Activated T-cell treated with anti-CD3 and anti-CD28 coated beads, Interleukin-2, amount 50 U/mL, for 48 hours (primary cell): Measurements from ENCODE around the gene SOX18.
"Not testable (repeated sequence)": the region's sequence is repeated elsewhere in the genome, so short reads cannot be mapped to it uniquely, and the experiment has no call there.

Experiments
- DNase-seq, 2 experiments: peaks; one replicate each; pipeline ENCODE4 v3.0.0-alpha.2; 2020

Gene SOX18

DNA sequence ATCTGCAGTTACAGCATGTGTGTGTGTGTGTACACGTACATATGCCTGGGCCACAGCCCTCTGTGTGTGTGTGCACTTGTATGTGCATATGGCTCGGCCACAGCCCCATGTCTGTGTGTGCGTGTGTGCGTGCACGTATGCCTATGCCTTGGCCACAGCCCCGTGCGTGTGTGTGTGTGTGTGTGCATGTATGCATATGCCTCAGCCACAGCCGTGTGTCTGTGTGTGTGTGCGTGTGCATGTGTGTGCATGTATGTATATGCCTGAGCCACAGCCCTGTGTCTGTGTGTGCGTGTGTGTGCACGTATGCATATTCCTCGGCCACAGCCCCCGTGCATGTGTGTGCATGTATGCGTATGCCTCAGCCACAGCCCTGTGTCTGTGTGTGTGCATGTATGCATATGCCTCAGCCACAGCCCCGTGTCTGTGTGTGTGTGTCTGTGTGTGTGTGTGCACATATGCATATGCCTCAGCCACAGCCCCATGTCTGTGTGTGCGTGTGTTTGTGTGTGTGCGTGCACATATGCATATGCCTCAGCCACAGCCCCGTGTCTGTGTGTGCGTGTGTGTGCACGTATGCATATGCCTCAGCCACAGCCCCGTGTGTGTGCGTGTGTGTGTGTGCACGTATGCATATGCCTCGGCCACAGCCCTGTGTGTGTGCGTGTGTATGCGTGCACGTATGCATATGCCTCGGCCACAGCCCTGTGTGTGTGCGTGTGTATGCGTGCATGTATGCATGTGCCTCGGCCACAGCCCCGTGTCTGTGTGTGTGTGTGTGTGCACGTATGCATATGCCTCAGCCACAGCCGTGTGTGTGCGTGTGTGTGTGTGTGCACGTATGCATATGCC, 28.1 kb downstream of the SOX18 start:
- DNase-seq, result no peak

DNA sequence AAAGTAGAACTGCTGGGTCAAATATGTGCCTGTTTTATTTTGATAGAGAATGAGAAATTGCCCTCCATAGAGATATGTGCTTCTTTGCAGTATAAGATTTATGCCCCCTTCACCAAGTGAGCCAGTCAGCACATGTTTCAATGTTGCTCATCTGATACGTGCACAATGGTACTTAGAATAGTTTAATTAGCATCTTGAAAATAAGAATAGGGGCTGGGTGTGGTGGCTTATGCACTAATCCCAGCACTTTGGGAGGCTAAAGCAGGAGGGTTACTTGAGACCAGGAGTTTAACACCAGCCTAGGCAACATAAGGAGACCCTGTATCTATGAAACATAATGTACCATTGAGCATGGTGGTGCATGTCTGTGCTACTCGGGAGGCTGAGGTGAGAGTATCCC, 33.8 kb downstream of the SOX18 start:
- DNase-seq, result no peak

GRCh38 chr20:64012385-64013154, 36.9 kb downstream of the SOX18 start:
- DNase-seq, result not testable (repeated sequence)

DNA sequence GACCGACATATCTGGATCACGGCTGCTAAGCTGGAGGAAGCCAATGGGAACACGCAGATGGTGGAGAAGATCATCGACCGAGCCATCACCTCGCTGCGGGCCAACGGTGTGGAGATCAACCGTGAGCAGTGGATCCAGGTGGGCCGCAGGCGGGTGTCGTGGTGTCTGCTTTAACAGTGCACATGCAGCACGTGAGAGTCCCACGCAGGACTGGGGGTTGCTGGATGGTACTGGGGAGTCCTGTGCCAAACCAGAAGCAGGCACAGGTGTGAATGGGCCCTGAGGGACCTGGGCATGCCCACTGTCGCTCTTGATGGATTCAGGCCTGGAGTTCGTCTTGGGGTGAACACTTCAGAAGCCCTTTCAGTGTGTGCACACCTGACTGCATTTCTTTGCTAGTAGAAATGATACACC, 38.1 kb downstream of the SOX18 start:
- peak; percentile 26 for DNase-seq

- no peak for DNase-seq
These were observed 38.7 kb downstream of the SOX18 start for GRCh38 chr20:64010711-64011237.

DNA sequence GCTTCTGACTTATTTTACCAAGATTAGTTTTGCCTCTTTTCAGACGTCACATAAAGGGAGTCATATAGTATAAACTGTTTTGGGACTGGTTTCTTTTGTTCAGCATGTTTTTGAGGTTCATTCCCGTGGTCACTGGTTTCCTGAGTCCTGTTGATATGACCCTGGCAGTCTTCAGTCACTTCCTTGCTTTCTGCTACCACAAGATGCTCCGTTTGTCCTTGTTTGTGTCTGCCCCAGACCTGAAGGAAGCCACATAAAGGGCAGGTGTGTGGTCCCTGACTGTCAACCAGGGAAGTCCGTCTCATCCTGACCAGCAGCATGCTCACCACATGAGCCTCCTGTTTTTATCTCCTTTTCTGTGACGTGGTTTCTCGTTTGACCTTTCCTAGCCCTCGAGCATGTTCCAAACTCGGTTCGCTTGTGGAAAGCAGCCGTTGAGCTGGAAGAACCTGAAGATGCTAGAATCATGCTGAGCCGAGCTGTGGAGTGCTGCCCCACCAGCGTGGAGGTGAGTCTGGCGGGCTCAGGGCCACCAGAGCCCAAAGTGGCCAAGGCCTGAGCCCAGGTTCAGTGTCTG, 39.5 kb downstream of the SOX18 start:
- no peak for DNase-seq

DNA sequence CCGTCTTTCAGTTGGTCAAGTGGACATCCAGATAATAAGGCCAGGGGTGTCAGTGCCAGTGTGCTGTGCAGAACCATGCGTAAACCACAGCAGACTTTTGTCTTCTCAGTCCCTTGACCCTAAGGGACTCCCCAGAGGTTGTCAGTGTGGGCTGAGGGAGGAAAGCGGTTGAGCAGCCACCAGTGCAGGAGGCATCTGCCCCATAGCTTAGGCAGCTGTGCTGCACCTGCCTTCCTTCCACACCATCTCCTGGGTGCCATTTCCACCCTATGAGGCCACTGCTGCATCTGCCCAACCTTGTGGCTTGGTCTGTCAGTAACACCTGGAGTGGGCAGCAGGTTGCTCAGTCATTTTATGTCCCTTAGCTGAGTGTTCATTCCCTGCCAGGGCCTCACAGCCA, 42.5 kb downstream of the SOX18 start:
- no peak for DNase-seq

DNA sequence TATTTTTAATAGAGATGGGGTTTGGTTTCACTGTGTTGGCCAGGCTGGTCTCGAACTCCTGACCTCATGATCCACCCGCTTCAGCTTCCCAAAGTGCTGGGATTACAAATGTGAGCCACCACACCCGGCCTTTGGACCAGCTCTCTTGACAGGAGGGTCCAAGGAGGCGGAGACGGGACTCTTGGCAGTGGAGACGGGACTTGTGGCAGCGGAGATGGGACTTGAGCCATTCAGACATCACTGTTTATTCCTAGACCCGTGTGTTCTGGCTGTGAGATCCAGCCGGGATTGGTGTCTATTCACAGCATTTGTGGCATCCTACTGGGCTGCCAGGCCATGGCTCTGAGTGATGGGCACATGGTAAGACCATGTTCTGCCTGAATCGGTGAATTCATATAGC, 42.9 kb downstream of the SOX18 start:
- DNase-seq, result no peak

DNA sequence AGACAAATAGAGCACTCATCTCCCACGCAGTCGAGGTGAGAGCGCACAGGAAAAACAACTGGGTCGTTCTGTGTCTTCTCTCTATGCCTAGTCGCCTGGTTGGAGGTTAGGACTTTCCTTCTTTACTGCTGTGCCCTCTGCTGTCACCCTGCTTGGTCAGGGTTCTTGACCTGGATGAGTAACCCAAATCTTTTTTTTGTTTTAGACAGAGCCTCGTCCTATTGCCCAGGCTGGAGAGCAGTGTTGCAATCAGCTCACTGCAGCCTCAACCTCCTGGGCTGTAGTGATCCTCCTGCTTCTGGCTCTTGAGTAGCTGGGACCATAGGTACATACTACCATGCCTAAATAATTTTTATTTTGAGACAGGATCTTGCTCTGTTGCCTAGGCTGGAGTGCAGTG, 44.0 kb downstream of the SOX18 start:
- no peak for DNase-seq

DNA sequence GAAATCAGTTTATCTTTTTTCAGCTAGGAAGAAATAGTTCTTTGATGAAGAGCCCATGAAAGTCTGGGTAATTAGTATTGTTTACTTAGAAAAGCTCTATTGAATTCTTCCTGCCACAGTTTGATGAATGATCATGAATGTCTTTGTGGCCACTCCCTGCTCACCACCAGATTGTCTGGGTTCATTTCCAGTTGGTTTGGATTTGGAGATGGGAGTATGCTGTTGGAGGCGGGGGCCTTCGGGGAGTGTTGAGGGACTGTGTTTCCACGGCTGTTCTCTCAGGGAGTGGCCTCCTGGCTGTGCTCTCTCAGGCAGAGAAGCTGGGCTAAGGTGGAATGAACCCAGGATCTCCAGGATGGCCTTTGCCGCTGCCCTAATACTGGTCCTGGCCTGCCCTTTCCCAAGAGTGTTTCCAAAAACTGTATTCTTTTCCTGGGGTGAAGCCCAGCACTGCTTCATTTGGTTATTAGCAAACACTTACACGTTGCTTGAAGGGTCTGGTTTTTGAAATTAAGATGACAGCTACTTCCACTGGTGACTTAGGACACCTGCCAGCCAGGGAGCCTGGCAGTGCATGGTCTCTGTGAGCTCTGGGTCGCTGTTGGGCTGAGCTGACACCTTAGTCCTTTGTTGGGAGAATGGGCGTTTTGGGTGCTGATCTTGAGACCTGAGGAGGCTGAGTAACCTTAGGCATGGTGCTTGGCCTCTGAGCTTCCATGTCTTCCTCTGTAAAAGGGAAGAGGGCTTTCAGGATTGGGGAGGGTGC, 45.3 kb downstream of the SOX18 start:
- no peak for DNase-seq

- DNase-seq, result no peak
These were observed 47.8 kb downstream of the SOX18 start for GRCh38 chr20:64001607-64002011.

DNA sequence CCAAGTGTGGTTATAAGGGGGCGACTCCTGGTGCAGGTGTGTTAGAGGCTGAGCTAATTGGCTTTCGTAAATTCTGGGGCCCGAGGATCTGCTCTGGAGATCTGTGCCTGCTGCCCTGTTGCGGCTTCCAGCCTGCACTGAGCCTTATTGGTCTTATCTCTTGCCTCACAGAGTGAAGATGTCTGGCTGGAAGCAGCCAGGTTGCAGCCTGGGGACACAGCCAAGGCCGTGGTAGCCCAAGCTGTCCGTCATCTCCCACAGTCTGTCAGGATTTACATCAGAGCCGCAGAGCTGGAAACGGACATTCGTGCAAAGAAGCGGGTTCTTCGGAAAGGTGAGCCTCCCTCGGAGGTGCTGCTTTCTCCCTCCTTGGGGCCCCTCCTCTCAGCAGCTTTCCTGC, 48.5 kb downstream of the SOX18 start:
- DNase-seq, result no peak
